ENCODE measurements around the gene IWS1.
"Not testable (repeated sequence)": the region's sequence is repeated elsewhere in the genome, so short reads cannot be mapped to it uniquely, and the experiment has no call there.

IWS1 gene

GRCh38 chr2:127546797-127547196, 20.5 kb upstream of the IWS1 start:
- Histone ChIP-seq H3K4me3 (no peak overlapping the region), H3K27ac (no peak overlapping the region)
- no peak for DNase-seq (ENCODE audit: low spot score)
- no peak for TF ChIP-seq CTCF (IDR thresholded peaks at IDR 0.05)

DNA sequence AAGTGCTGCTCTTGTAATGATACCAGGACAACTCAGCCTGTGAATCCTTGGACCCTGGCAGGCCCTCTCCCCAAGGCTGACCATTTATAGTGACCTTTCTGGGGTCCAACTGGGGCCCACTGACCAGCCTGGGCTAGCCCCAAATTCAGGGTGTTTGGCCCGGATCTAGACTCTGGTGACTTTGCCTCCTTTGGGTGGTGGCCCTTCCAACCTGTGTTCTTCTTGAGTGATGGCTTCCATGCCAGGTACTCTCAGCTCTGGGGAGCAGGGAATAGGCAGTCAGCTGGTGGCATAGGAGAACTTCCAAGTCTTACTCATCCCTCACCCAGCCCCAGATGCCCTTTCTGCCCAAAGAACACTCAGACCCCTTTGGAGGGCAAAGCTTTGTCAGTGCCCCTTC, 19.5 kb upstream of the IWS1 start:
- Histone ChIP-seq H3K4me3 (no peak overlapping the region), H3K27ac (no peak overlapping the region)
- DNase-seq (ENCODE audit: low spot score) = no peak
- no peak for TF ChIP-seq CTCF (IDR thresholded peaks at IDR 0.05)

GRCh38 chr2:127545189-127545588, 18.9 kb upstream of the IWS1 start:
- DNase-seq (ENCODE audit: low spot score) = no peak
- H3K27ac ChIP-seq = no peak overlapping the region
- H3K4me3 ChIP-seq = no peak overlapping the region
- no peak for TF ChIP-seq CTCF (IDR thresholded peaks at IDR 0.05)

- not testable (repeated sequence) for H3K27ac ChIP-seq; DNase-seq (ENCODE audit: low spot score); H3K4me3 ChIP-seq
These were observed 16.8 kb upstream of the IWS1 start for GRCh38 chr2:127543013-127543501.

DNA sequence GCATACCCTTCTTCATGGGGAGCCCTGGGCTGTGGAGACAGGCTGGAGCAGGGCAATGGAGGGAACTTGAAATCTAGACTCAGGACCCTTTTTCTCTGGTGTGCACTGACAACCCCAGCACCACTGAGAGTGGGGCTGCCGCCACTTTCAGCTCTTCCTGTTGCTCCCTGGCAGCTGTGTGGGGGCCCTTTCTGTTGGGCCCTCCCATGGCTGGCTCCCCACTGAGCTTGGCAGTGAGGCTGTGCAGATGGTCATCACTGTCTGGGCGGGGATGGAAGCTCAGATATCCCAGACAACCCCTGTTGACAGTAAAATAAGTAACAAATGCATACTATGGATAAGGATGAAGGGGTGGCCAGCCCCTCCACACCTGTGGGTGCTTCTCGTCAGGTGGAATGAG, 15.9 kb upstream of the IWS1 start:
- no peak for DNase-seq (ENCODE audit: low spot score)
- Histone ChIP-seq H3K27ac (no peak overlapping the region), H3K4me3 (no peak overlapping the region)
- no peak for TF ChIP-seq CTCF (IDR thresholded peaks at IDR 0.05)

GRCh38 chr2:127541809-127542208, 15.5 kb upstream of the IWS1 start:
- Histone ChIP-seq H3K27ac (no peak overlapping the region), H3K4me3 (no peak overlapping the region)
- no peak for DNase-seq (ENCODE audit: low spot score)
- no peak for TF ChIP-seq CTCF (IDR thresholded peaks at IDR 0.05)

DNA sequence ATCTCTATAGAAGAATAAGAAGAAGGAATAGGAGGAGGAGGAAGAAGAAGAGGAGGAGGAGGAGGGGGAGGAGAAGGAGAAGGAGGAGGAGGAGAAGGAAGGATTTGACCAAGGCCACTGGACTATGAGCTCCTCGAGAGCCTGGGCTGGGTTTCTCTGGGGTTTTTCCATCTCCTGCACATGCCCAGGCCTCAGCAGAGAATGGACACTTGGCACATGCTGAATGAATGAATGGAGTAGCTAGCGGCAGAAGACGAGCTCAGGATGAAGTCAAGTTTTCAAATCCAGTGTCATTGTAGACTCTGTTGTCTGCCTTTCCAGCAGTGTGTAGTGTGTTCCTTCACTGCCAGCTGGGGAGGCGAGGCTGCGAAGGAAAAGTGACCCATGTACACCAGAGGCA, 11.4 kb upstream of the IWS1 start:
- no peak for DNase-seq (ENCODE audit: low spot score)
- Histone ChIP-seq H3K27ac (no peak overlapping the region), H3K4me3 (no peak overlapping the region)
- no peak for TF ChIP-seq CTCF (IDR thresholded peaks at IDR 0.05)
